IPS-NIHi7 (cell line): ENCODE measurements around the gene RNF166.

Experiments used
- DNase-seq: peaks from one replicate; pipeline ENCODE4 v3.0.0; 2012; ENCODE audit warnings: mixed read lengths; ENCODE audit errors: extremely low spot score

The RNF166 gene

DNA sequence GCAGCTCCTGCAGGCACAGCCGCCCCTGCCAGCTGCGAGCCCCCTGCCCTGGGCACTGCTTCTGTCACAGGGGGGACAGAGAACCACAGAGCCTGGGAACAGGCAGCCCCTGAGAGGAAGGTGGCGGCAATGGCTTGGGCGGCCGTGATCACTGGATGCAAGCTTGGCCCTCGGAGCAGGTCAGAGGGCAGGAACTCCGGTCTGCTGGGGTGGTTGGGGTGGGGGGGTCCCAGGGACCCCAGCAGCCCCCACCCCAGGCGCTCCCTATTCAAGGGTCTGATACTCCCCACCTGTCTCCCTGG lies 53.5 kb downstream of the RNF166 start:
- DNase-seq, result no peak

DNA sequence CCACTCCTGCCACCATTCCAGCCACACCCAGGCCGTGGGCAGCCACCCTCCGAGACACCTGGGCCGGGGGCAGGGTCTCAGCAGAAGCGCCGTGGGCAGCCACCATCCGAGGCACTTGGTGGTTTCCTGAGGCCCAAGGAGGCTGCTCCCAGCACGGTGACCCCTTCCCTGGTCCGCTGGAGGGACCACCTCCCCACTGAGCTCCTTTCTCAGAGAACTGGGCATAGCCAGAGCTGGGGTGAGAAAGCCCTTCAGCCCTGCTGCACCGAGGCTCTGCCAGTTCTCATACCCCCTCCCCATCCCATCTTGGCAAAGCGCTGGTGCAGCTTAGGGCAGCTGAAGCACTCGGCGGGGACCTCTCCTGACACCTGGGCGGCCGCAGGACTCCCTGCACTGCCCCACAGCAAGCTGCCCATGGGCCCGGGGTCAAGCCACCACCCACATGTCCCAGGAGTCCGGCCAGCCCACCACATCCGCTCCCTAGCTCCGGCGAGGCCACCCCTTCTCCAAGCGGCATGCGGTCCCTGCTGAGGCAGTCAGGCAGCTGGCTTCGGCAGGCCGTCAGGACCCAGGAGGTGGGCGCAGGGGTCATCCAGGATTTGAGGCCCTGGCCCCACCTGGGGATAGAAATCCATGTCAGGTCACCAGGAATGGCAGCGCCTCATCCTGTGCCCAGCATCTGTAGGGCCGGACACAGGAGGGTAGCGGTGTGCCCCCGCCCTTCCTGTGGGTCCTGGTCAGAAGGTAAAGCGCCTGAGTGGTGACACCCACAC lies 54.0 kb downstream of the RNF166 start:
- DNase-seq, result no peak

GRCh38 chr16:88651276-88651988 lies 54.8 kb downstream of the RNF166 start:
- DNase-seq, result no peak

DNA sequence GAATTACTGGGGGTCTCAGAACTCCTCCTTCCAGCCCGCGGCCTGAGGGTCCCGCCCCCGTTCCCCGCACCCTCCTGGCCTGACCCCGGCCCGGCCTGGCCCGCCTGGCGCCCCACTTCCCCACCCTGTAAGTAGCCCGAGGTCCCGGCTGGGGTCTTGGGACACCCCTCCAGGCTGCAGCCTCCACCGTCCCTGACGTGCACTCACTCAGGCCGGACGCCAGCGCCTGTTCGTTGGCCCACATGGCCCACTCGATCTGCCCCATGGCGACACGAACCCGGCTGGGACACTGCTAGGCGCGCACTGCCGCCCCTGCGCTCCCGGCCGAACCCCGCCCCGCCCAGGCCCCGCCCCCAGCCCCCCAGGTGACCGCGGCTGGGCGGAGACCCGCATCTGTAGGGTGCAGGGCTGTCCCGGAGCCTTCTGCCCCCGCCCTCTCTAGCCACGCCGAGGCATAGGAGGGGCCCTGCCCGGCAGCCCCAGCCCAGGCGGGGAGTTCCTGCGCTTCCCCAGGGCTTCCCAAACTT lies 55.4 kb downstream of the RNF166 start, which contains the start of gene CYBA:
Gene CYBA (minus strand): TSS at position 305 of the 527 bp plus-strand sequence. CDS start 40 bp downstream, at position 265.
- DNase-seq, result peak; percentile 93

DNA sequence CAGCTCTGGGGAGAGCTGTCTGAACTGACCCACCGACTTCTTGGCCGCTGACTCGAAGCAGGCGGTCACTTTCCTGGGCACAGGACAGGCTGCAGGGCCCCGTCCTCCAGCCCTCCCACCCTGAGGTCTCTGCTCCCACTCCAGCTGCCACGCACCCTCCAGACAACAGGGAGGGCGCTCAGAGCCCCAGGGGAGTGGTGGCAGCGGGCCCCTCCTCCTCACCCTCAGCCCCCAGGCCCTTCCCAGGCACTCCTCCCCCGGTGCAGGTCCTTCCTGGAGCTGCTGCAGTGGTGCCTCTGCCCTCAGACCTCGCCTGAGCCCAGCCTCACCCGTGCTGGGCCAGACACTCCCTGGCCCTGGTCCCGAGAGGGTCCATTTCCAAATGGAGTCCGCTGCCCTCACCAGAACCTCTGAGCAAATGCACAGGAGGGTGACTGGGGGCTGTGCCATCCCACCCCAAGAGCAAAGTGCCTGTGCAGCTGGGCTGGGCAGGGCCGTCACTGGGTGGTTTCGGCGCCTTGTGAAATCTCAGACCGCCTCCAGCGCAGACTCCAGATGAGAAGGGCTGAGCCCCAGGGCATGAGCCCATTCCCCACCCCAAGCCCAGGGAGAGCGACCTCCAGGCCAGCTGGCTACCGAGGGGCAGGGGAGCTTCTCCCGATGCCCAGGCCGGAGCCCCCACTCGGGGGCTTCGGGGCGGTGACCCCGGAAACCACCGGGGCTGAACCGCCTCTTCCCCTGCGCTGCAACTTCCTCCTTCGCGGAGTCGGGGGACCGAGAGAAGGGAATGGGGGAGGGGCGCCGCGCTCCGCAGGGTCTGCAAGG lies 56.1 kb downstream of the RNF166 start:
- no peak for DNase-seq

GRCh38 chr16:88649195-88649923 lies 56.8 kb downstream of the RNF166 start:
- no peak for DNase-seq

DNA sequence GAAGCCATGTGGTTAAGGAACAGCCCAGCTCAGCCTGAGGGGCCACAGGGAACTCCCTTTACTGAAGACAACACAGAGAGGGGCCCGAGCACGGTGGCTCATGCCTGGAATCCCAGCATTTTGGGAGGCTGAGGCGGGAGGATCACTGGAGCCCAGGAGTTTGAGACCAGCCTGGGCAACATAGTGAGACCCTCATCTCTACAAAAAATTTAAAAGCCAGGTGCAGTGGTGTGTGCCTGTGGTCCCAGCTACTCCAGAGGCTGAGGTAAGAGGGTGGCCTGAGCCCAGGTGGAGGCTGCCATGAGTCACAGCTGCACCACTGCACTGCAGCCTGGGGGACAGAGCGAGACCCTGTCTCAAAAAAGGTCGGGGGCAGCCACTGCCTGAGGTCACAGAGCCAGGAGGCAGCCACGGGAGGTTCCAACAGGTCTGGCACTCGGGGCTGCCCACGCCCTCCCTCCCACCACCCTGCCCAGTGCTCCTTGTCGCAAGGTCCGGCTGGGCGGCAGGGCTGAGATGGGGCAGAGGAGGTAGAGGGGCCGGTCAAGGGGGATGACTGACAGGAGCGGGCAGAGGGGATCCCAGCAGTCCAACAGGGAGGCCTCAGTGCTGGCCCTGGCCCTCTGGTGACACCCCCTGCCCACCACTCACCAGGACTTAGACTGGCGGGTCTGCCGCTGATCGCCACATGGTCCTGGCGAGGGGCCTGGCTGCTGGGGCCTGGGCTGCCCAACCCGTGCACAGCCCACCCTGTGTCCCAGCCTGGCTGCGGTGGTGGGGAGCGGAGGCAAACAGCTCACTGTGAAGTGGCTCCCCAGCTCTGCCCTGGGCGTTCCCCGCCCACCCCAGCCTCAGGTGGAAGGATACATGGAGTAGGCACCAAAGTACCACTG lies 58.8 kb downstream of the RNF166 start:
- no peak for DNase-seq
